HG03575 (cell line): ENCODE results near the gene RPN2.
A peak's percentile ranks its signal among the peaks of the same experiment; 100 is the strongest.
"Not testable (repeated sequence)": the region's sequence is repeated elsewhere in the genome, so short reads cannot be mapped to it uniquely, and the experiment has no call there.

Source experiments
- ATAC-seq: cut with Tn5 transposase; IDR thresholded peaks from one replicate; pipeline ENCODE4 v1.9.1; 2021; ENCODE audit not compliant: unreplicated experiment, insufficient number of reproducible peaks, low FRiP score; ENCODE audit errors: extremely low read depth

RPN2 gene

GRCh38 chr20:37178839-37179682 lies at the start of gene RPN2, which contains the start of gene MROH8:
Gene RPN2 (plus strand): TSS chr20:37179330. CDS start chr20:37179357, 27 bp downstream.
Gene MROH8 (minus strand): TSS chr20:37179548.
- peak; percentile 32 for ATAC-seq

GRCh38 chr20:37131486-37131885 lies 47.6 kb upstream of the RPN2 start:
- ATAC-seq: no peak

- no peak for ATAC-seq
These were observed 45.2 kb upstream of the RPN2 start for GRCh38 chr20:37133952-37134351.

- ATAC-seq: no peak
These were observed 41.6 kb upstream of the RPN2 start for GRCh38 chr20:37137547-37137946.

DNA sequence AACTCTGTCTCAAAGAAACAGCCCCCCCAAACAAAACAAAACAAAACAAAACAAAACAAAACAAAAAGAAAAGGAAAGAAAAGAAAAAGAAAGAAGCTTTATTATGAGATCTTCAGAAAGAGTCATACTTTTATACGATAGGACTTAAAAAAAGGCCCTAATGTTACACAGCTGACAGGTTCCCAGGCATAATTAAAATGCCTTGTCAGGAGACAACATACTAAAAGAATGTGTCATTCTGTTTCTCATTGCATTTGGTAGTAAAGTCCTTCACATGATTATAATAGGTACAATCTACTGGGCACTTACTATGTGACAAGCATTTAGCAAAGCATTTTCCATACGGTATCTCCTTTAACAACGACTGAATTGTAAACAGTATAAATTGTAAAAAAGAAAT lies 36.4 kb upstream of the RPN2 start:
- no peak for ATAC-seq

DNA sequence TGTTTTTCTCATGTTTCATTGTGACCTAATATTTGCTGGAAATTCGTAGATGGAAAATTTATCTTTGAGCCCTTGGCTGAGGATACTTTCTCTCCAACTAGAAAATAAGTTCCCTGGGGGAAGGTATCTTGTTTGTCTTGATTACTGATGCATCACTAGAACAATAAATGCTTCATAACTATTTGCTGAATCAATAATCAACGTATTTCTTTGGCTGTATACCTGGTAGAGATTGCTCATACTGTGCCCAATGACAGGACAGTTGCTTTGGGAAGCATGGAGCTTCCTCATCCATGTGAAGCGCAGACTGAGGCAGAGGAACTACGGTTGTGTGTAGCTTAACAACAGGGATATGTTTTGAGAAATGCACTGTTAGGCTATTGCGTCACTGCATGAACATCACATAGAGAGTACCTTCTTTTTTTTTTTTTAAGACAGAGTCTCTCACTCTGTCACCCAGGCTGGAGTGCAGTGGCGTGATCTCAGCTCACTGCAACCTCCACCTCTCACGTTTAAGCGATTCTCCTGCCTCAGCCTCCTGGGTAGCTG lies 34.2 kb upstream of the RPN2 start:
- ATAC-seq: no peak

GRCh38 chr20:37147250-37147649 lies 31.9 kb upstream of the RPN2 start:
- ATAC-seq: no peak

DNA sequence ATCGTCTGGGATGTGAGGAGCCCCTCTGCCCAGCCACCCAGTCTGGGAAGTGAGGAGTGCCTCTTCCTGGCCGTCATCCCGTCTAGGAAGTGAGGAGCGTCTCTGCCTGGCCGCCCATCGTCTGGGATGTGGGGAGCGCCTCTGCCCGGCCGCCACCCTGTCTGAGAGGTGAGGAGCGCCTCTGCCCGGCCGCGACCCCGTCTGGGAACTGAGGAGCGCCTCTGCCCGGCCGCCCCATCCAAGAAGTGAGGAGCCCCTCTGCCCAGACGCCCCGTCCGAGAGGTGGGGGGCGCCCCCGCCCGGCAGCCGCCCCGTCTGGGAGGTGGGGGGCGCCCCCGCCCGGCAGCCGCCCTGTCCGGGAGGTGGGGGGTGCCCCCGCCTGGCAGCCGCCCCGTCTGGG lies 28.3 kb upstream of the RPN2 start:
- ATAC-seq: not testable (repeated sequence)

GRCh38 chr20:37151529-37151928 lies 27.6 kb upstream of the RPN2 start:
- ATAC-seq: no peak

- no peak for ATAC-seq
These were observed 26.8 kb upstream of the RPN2 start for GRCh38 chr20:37152284-37152683.

DNA sequence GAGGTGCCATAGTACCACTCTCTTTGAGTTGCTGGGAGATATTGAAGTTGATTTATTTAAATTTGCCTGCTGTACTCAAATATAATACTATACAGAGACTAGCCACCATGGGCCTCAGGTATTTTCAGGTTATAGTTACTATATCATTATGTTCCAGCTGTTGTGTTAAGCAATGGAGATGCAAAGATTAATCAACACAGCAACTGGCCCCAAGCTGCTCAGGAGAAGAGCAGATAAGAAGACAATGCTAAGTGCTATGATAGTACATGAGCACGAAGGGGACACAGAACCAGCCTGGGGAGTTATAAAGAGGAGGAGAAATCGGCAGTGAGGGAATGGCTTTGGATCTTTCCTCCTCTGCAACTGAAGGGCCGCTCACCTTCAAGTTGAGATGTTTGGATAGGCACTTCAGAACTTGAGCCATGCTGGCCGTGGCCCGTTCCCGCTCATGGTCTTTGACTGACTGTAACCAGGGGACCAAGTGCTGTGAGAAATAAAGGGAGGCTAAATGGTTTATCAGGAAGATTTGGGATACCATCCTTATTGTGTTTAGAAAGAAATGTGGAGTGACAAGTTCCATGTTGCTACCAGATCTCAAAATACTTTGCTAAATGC lies 24.3 kb upstream of the RPN2 start:
- no peak for ATAC-seq

GRCh38 chr20:37155987-37156386 lies 23.1 kb upstream of the RPN2 start:
- no peak for ATAC-seq

DNA sequence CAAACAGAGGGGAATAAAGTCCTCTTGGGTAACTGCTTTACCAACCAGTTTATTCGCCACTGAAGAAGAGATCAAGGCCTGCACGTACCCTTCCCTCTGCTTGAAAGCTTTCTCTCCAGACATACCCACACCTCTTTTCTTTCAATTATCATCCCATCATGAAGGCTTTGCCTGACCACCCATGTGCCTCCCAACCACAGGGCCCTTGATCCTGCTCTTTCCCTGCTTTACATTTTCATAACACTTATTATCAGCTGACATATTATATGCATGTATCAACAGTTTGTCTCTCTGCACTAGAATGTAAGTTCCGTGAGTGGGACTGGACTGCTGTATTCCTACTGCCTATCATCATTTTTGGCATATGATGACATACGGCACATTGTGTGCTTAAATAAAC lies 20.9 kb upstream of the RPN2 start:
- ATAC-seq: no peak

DNA sequence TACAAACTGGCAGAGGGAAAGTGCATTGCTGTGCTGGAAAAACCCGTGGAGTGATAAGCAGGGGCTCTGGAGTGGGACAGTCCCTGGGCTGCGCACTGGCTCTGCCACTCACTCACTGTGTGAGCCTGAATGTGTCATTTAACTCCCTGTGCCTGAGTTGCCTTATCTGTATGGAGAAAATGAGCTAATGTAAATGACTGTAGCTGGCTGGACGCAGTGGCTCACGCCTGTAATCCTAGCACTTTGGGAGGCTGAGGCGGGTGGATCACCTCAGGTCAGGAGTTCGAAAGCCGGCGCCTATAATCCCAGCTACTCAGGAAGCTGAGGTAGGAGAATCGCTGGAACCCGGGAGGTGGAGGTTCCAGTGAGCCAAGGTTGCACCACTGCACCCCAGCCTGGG lies 18.4 kb upstream of the RPN2 start:
- no peak for ATAC-seq

DNA sequence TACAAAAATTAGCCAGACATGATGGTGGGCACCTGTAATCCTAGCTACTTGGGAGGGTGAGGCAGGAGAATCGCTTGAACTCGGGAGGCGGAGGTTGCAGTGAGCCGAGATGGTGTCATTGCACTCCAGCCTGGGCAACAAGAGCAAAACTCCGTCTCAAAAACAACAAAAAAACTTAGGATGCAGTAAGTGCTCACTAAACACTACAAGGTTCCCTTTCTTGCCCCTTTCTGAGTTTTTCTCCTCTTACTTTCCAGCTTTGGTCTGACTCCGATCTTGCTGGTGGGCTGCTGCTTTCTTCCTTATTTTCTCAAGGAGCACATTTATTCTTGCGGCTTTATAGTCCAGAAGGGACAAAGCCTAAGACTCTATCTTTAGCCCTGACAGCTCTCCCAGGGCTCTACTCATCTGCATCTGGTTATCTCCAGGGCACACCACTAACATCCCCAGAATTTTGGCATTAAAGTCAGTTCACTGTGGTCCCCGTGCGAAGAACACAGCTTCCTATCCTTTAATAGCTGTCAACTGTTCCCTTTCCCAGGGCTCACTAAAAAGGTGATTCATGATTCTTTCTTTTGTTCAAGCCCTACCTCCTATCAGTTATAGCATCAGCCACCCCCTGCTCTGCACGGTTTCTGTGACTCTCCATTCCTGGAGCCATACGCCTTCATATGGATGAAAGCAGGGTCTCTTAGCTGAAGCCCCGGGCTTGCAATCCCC lies 17.1 kb upstream of the RPN2 start:
- ATAC-seq: no peak

DNA sequence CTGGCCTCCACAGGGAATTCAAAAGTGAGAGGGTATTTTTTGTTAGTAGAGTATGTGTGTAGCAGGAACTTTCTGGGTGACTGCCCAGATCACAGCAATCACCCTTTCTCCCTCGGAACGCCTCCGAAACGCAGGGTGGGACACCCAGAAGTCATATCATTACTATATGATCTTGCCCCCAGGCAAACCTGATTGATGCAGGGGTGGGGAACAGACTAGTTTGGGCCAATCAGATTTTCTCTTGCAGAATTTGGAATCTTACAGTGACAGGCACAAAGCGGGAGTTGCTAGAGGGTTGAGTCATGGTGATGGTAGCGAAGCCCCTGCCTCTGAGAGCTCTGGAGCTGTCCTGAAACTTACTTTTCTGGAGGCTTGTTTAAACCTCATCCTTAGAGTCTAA lies 16.5 kb upstream of the RPN2 start:
- no peak for ATAC-seq

DNA sequence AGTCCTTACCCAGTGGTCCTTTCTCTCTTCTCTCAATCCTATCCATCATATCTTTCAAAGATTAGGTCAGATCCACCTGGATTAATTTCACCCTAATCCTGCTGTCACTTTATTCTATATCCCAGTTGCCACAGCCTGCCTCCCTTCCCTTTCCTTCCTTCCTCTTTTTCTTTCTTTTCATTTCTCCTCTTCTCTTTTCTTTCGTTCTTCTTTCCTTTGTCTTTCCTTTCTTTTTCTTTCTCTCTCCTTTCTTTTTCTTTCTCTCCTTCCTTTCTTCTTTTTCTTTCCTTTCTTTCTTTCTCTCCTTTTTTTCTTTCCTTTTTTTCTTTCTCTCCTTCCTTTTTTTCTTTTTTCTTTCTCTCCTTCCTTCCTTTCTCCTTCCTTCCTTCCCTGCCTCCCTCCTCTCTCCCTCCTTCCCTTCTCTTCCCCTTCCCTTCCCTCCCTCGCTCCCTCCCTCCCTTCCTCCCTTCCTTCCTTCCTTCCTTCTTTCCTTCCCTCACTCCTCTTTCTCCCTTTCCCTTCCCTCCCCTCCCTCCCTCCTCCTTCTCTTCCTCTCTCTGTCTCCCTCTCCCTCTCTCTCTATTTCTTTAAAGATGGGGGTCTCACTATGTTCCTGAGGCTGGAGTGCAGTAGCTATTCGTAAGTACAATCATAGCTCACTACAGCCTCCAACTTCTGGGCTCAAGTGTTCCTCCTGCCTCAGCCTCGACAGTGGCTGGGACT lies 15.1 kb upstream of the RPN2 start:
- no peak for ATAC-seq

- no peak for ATAC-seq
These were observed 14.1 kb upstream of the RPN2 start for GRCh38 chr20:37165031-37165430.

DNA sequence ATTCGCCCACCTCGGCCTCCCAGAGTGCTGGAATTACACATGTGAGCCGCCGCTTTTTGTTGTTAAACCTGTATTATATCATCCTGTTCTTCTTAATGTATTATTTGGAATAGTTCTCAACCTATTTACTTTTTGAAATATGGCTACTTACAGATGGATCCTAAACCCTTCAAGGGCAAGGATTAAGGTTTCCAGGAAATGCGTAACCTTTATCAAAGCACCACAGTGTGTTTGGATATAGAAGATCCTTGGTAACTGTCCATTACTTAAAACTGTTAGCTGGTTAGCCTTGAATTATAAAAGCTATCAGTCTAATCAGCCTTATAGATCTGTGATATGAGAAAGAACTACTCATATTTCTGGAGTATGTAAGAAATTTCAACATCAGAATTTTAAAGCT lies 12.3 kb upstream of the RPN2 start:
- ATAC-seq: no peak
